Measurements from ENCODE around the gene HPS1.

The HPS1 gene

DNA sequence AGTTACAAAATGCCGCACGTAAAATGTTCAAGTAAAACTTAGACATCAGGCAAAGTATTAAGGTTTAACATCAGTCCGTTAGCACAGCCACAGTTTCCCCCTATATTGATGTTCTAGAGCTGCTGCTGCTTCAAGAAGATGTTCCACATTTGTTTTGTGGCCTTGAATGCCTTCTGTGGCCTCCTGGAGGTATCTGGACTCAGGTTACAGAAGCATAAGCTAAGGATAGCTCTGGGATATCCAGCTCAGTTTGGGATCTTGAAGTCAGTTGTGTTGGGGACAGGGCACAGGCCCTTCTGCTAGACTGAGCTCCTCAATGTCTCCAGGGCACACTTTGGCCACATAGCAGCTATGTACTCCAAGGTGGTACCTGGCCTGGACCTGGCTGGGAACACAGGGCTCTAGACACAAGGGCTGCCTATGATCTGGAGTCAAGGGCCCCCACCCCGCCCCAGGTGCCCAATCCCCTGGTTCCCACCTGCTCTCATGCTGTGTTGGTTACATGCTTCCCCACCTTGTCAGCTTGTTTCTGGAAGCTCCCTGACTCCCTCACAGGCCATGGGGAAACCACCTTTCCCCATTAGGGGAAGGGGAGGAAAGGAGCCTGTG, 36.5 kb downstream of the HPS1 start:
- no peak for TF ChIP-seq EZH2phosphoT487 (IDR thresholded peaks at IDR 0.05; ENCODE audit: borderline replicate concordance, low read length)
- TF ChIP-seq, protein P1, sequence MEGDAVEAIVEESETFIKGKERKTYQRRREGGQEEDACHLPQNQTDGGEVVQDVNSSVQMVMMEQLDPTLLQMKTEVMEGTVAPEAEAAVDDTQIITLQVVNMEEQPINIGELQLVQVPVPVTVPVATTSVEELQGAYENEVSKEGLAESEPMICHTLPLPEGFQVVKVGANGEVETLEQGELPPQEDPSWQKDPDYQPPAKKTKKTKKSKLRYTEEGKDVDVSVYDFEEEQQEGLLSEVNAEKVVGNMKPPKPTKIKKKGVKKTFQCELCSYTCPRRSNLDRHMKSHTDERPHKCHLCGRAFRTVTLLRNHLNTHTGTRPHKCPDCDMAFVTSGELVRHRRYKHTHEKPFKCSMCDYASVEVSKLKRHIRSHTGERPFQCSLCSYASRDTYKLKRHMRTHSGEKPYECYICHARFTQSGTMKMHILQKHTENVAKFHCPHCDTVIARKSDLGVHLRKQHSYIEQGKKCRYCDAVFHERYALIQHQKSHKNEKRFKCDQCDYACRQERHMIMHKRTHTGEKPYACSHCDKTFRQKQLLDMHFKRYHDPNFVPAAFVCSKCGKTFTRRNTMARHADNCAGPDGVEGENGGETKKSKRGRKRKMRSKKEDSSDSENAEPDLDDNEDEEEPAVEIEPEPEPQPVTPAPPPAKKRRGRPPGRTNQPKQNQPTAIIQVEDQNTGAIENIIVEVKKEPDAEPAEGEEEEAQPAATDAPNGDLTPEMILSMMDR (IDR thresholded peaks at IDR 0.05; ENCODE audit: low read depth, low read length, poor library complexity, severe bottlenecking) = no peak
- Histone ChIP-seq H3K4me1 (ENCODE audit: control insufficient read depth, low read length) (peaks cover 7% of the 10 kb centered on the region), H3K27ac (ENCODE audit: low read depth, low read length) (no peak overlapping the region), H3K9me3 (ENCODE audit: control insufficient read depth, insufficient read depth, low read length) (no peaks in the 10 kb centered on the region), H3K79me2 (ENCODE audit: control insufficient read depth, low read length) (no peaks in the 10 kb centered on the region), H4K20me1 (ENCODE audit: control insufficient read depth, insufficient read depth, low read depth, low read length) (no peaks in the 10 kb centered on the region), H3K4me3 (ENCODE audit: low read length) (no peak overlapping the region), H3K27me3 (ENCODE audit: control insufficient read depth, low read length) (no peaks in the 10 kb centered on the region; the same call in none of the 2 replicates), H3K4me2 (ENCODE audit: low read length) (no peak overlapping the region), H3F3A (ENCODE audit: control insufficient read depth, insufficient read depth) (no peaks in the 10 kb centered on the region), H3K36me3 (ENCODE audit: control insufficient read depth, low read length) (no peaks in the 10 kb centered on the region), H3K9me2 (replicated peaks; ENCODE audit: control insufficient read depth, low read length) (no peaks in the 10 kb centered on the region)

DNA sequence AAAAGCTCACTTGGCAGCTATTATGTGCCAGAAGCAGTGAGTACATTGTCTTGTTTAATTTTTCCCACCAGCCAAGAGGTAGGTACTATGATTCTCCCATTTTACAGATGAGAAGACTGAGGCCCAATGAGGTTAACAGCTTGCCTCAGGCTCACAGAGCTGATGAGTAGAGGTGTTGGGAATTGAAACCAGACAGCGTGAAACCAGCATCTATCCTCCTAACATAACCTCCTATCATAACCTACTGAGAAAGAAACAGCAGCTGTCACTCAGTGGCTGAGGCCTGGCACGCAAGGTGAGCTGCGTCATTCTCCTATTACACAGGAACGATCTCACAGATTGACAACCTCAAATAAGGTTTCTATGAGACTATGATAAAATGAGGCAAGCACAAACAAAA, 37.9 kb downstream of the HPS1 start:
- Histone ChIP-seq H3K36me3 (ENCODE audit: control insufficient read depth, low read length) (no peaks in the 10 kb centered on the region), H4K20me1 (ENCODE audit: control insufficient read depth, insufficient read depth, low read depth, low read length) (no peaks in the 10 kb centered on the region), H3K9me3 (ENCODE audit: control insufficient read depth, insufficient read depth, low read length) (no peaks in the 10 kb centered on the region), H3K4me3 (ENCODE audit: low read length) (no peak overlapping the region), H3K9me2 (replicated peaks; ENCODE audit: control insufficient read depth, low read length) (no peaks in the 10 kb centered on the region), H3K4me1 (ENCODE audit: control insufficient read depth, low read length) (no peaks in the 10 kb centered on the region), H3F3A (ENCODE audit: control insufficient read depth, insufficient read depth) (no peaks in the 10 kb centered on the region), H3K4me2 (ENCODE audit: low read length) (no peak overlapping the region), H3K27ac (ENCODE audit: low read depth, low read length) (no peak overlapping the region), H3K79me2 (ENCODE audit: control insufficient read depth, low read length) (no peaks in the 10 kb centered on the region), H3K27me3 (ENCODE audit: control insufficient read depth, low read length) (peaks cover 4% of the 10 kb centered on the region)
- TF ChIP-seq, protein P1 (IDR thresholded peaks at IDR 0.05; ENCODE audit: low read depth, low read length, poor library complexity, severe bottlenecking) = no peak
- TF ChIP-seq EZH2phosphoT487 (IDR thresholded peaks at IDR 0.05; ENCODE audit: borderline replicate concordance, low read length) = no peak

DNA sequence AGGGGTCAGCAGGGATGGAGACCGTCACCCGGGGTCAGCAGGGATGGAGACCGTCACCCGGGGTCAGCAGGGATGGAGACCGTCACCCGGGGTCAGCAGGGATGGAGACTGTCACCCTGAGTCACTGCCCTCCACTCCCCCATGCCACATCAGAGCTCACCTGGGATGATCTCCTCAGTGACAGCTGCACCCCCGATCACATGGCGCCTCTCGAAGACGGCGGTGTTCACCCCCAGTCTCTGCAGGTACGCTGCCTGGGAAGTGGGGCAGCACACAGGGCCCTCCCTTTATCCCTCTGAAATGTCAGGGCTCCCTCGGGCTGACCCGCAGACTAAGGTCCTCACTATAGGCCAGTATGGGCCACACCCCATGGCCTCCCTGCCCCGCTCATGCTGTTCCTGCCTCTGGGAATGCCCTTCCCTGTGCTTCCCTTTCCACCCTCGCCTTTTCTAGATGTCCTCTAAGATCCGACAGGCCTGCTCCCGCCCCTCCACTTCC, 38.9 kb downstream of the HPS1 start:
- no peaks in the 10 kb centered on the region for H3K9me3 ChIP-seq (ENCODE audit: control insufficient read depth, insufficient read depth, low read length)
- H3K27me3 ChIP-seq (ENCODE audit: control insufficient read depth, low read length) = peaks cover 6% of the 10 kb centered on the region
- H3F3A ChIP-seq (ENCODE audit: control insufficient read depth, insufficient read depth) = no peaks in the 10 kb centered on the region
- H3K79me2 ChIP-seq (ENCODE audit: control insufficient read depth, low read length) = no peaks in the 10 kb centered on the region
- H3K36me3 ChIP-seq (ENCODE audit: control insufficient read depth, low read length) = no peaks in the 10 kb centered on the region
- H3K27ac ChIP-seq (ENCODE audit: low read depth, low read length) = no peak overlapping the region
- H3K4me2 ChIP-seq (ENCODE audit: low read length) = no peak overlapping the region
- H3K9me2 ChIP-seq (replicated peaks; ENCODE audit: control insufficient read depth, low read length) = no peaks in the 10 kb centered on the region
- H3K4me3 ChIP-seq (ENCODE audit: low read length) = no peak overlapping the region
- TF ChIP-seq, protein P1 (IDR thresholded peaks at IDR 0.05; ENCODE audit: low read depth, low read length, poor library complexity, severe bottlenecking) = no peak
- no peak for TF ChIP-seq EZH2phosphoT487 (IDR thresholded peaks at IDR 0.05; ENCODE audit: borderline replicate concordance, low read length)
- no peaks in the 10 kb centered on the region for H4K20me1 ChIP-seq (ENCODE audit: control insufficient read depth, insufficient read depth, low read depth, low read length)
- H3K4me1 ChIP-seq (ENCODE audit: control insufficient read depth, low read length) = no peaks in the 10 kb centered on the region

All from DOHH2 (cell line).